K562 (cell line): ENCODE results near the gene SYVN1. TPM values are rescaled to one million over a fixed set of nuclear protein-coding genes. Genes with fewer than 3 reads are reported as not detected.

Source experiments
- ARID3B ChIP-seq: fragments of 250-450 bp; sonication (Bioruptor Pico); IDR thresholded peaks from 2 replicates; pipeline ENCODE4 v1.4.0; 2020; ENCODE audit warnings: borderline replicate concordance
- ATF7 ChIP-seq: fragments of 450-650 bp; IDR thresholded peaks from 2 replicates; pipeline ENCODE4 v1.7.1; 2014; ENCODE audit warnings: mild to moderate bottlenecking, moderate library complexity
- COPS2 ChIP-seq: fragments of 450-650 bp; conservative IDR thresholded peaks from 2 replicates; pipeline ENCODE4 v1.6.1; 2016; ENCODE audit warnings: mild to moderate bottlenecking, moderate library complexity
- DNMT1 ChIP-seq: fragments of 450-650 bp; IDR thresholded peaks from 2 replicates; pipeline ENCODE4 v1.6.1; 2016; ENCODE audit warnings: antibody characterized with exemption, mild to moderate bottlenecking
- EHMT2 ChIP-seq: fragments of 450-650 bp; IDR thresholded peaks from 2 replicates; pipeline ENCODE4 v1.6.1; 2018; ENCODE audit warnings: antibody characterized with exemption
- GATAD2B ChIP-seq: fragments of 450-650 bp; IDR thresholded peaks from 2 replicates; pipeline ENCODE4 v1.6.1; 2017; ENCODE audit warnings: mild to moderate bottlenecking, borderline replicate concordance
- KDM4B ChIP-seq, 2 experiments: fragments of 450-650 bp in 1 of 2; sonication (generic) in 1 of 2; IDR thresholded peaks; 2 replicates each; pipeline ENCODE4 v1.6.1; 2016 to 2017; ENCODE audit warnings: borderline replicate concordance in 2 of 2, antibody characterized with exemption in 1 of 2, low read depth in 1 of 2, mild to moderate bottlenecking in 1 of 2
- MYC ChIP-seq, 2 experiments: fragments of 250-450 bp in 1 of 2; sonication (Bioruptor Pico) in 1 of 2; IDR thresholded peaks; 2 replicates each; pipeline versions ENCODE4 v1.5.1 to v1.6.1; 2012 to 2021; ENCODE audit warnings: low read depth in 2 of 2, borderline replicate concordance in 1 of 2, improper control_type of control experiment in 1 of 2, low read length in 1 of 2, mild to moderate bottlenecking in 1 of 2, moderate library complexity in 1 of 2
- MYNN ChIP-seq, 2 experiments: sonication (generic); formaldehyde crosslinking in 1 of 2; IDR thresholded peaks; 2 replicates each; pipeline versions ENCODE4 v1.5.0 to v1.6.1; 2016 to 2020; ENCODE audit warnings: antibody characterized with exemption in 1 of 2, missing genetic modification reagents in 1 of 2
- NKRF ChIP-seq: fragments of 450-650 bp; IDR thresholded peaks from 2 replicates; pipeline ENCODE4 v1.6.1; 2016; ENCODE audit warnings: borderline replicate concordance
- NRF1 ChIP-seq, 2 experiments: fragments of 450-650 bp; IDR thresholded peaks in 1 of 2; conservative IDR thresholded peaks in 1 of 2; 2 replicates each; pipeline ENCODE4 v1.6.1; 2014; ENCODE audit warnings: mild to moderate bottlenecking in 2 of 2
- PRDM10 ChIP-seq: fragments of 450-650 bp; IDR thresholded peaks from 2 replicates; pipeline ENCODE4 v1.6.1; 2018; ENCODE audit not compliant: partially characterized antibody
- PRMT5 ChIP-seq: sonication (generic); formaldehyde crosslinking; IDR thresholded peaks from 2 replicates; pipeline ENCODE4 v1.5.0; 2020; ENCODE audit warnings: missing genetic modification reagents
- SIN3A ChIP-seq, 2 experiments: fragments of 150-350 bp in 1 of 2; IDR thresholded peaks; 2 replicates each; pipeline ENCODE4 v1.6.1; 2011 to 2016; ENCODE audit warnings: borderline replicate concordance in 2 of 2, low read depth in 2 of 2, low read length in 2 of 2, mild to moderate bottlenecking in 2 of 2, moderate library complexity in 2 of 2; ENCODE audit not compliant: control insufficient read depth in 1 of 2
- SMARCA5 ChIP-seq: fragments of 450-650 bp; IDR thresholded peaks from 2 replicates; pipeline ENCODE4 v1.6.1; 2016
- THRA ChIP-seq: fragments of 450-650 bp; IDR thresholded peaks from 2 replicates; pipeline ENCODE4 v1.6.1; 2017; ENCODE audit warnings: mild to moderate bottlenecking, moderate library complexity
- ZFX ChIP-seq: sonication (generic); formaldehyde crosslinking; IDR thresholded peaks from 2 replicates; pipeline ENCODE4 v1.8.0; 2022; ENCODE audit warnings: mild to moderate bottlenecking, missing genetic modification reagents, moderate library complexity
- ZNF444 ChIP-seq: fragments of 250-450 bp; sonication (Bioruptor Pico); IDR thresholded peaks from 2 replicates; pipeline ENCODE4 v1.4.0; 2020; ENCODE audit warnings: mild to moderate bottlenecking, moderate library complexity
- polyA plus RNA-seq, 8 experiments: library from polyadenylated mRNA; depleted of rRNA in 4 of 8; stranded (reverse) in 5 of 8; unstranded in 3 of 8; fragments of >200 nt; fragmentation: Nextera tagmentation in 2 of 8; fragmentation: Illumina TruSeq in 1 of 8; extraction: Ambion mirVana in 2 of 8; extraction: Trizol in 1 of 8; gene quantifications; 2 replicates each; pipeline versions ENCODE4 v1.2.1 to v1.2.3, GENCODE V29; 2011 to 2014; ENCODE audit warnings: inconsistent platforms in 1 of 8, missing spikeins in 1 of 8
- total RNA-seq, 7 experiments: library from RNA; depleted of rRNA in 6 of 7; stranded (reverse); fragments of >200 nt in 6 of 7; fragmentation: Illumina TruSeq in 2 of 7; extraction: Trizol in 2 of 7; gene quantifications; 2 replicates each; pipeline versions ENCODE4 v1.2.1 to v1.2.3, GENCODE V29; 2011 to 2021; ENCODE audit warnings: low replicate concordance in 1 of 7

The SYVN1 gene
- total and polyA plus RNA-seq, 9 of the 15 experiments (the other 6 are each of a cell fraction or from before 2014, with no cell fraction given) = 0.41 to 47.4 (median 9.9) TPM

GRCh38 chr11:65132988-65133700 lies 1.2 kb downstream of the SYVN1 start (continued):
- TF ChIP-seq THRA (no peak), MYC (IDR thresholded peaks at IDR 0.05; ENCODE audit: low read depth, low read length) (no peak), MYC (CRISPR knock-in tag; IDR thresholded peaks at IDR 0.05; ENCODE audit: borderline replicate concordance, low read depth) (no peak), SIN3A (IDR thresholded peaks at IDR 0.05; ENCODE audit: borderline replicate concordance in 2 of 2, control insufficient read depth in 1 of 2, low read depth in 2 of 2, low read length in 2 of 2) (0 out of 4 replicates have a peak, but pooled peaks of 1 of the 2 experiments have one; percentile 17), KDM4B (IDR thresholded peaks at IDR 0.05; ENCODE audit: borderline replicate concordance in 2 of 2, low read depth in 1 of 2) (no peak), GATAD2B (no peak), ZNF444 (CRISPR knock-in tag) (no peak), DNMT1 (no peak), NRF1 (conservative IDR thresholded peaks at IDR 0.05 in 1 of 2, IDR thresholded peaks at IDR 0.05 in 1 of 2) (peak; percentile 49 to 54), ATF7 (no peak), NKRF (no peak), PRDM10 (peak; percentile 4), COPS2 (no peak), ARID3B (CRISPR knock-in tag) (no peak), MYNN (IDR thresholded peaks at IDR 0.05) (no peak), MYNN (CRISPR knock-in tag; IDR thresholded peaks at IDR 0.05) (no peak), EHMT2 (no peak), PRMT5 (CRISPR knock-in tag) (no peak), SMARCA5 (no peak), ZFX (CRISPR knock-in tag) (no peak)
